Parathyroid adenoma (tissue), 2 donors: Measurements from ENCODE around the gene DPF3.

Experiments used
- H2AFZ ChIP-seq: fragments of 300-600 bp; sonication (generic); one replicate; pipeline ENCODE4 v1.7.0; 2017; ENCODE audit warnings: antibody characterized with exemption, mild to moderate bottlenecking
- H3K27ac ChIP-seq: fragments of 300-600 bp; sonication (generic); one replicate; pipeline ENCODE4 v1.7.0; 2017
- H3K27me3 ChIP-seq: fragments of 300-600 bp; sonication (generic); one replicate; pipeline ENCODE4 v1.7.0; 2017; ENCODE audit warnings: low read length; ENCODE audit not compliant: control insufficient read depth, insufficient read depth
- H3K36me3 ChIP-seq: fragments of 300-600 bp; sonication (generic); one replicate; pipeline ENCODE4 v1.7.0; 2017; ENCODE audit warnings: low read length; ENCODE audit not compliant: control insufficient read depth, insufficient read depth
- H3K4me1 ChIP-seq: fragments of 300-600 bp; sonication (generic); one replicate; pipeline ENCODE4 v1.7.0; 2017; ENCODE audit warnings: control low read depth
- H3K4me2 ChIP-seq: fragments of 300-600 bp; sonication (generic); one replicate; pipeline ENCODE4 v1.7.0; 2017; ENCODE audit warnings: low read length
- H3K4me3 ChIP-seq: fragments of 300-600 bp; sonication (generic); one replicate; pipeline ENCODE4 v1.7.0; 2017; ENCODE audit warnings: low read depth, low read length
- H3K79me2 ChIP-seq: fragments of 300-600 bp; sonication (generic); one replicate; pipeline ENCODE4 v1.7.0; 2017; ENCODE audit warnings: control low read depth
- H3K9ac ChIP-seq: fragments of 300-600 bp; sonication (generic); one replicate; pipeline ENCODE4 v1.7.0; 2017; ENCODE audit warnings: mild to moderate bottlenecking
- H3K9me3 ChIP-seq: fragments of 300-600 bp; sonication (generic); one replicate; pipeline ENCODE4 v1.7.0; 2017; ENCODE audit warnings: low read length; ENCODE audit not compliant: control insufficient read depth
- TF ChIP-seq, protein P1 (sequence below): fragments of 300-600 bp; sonication (generic); IDR thresholded peaks from one replicate; pipeline ENCODE4 v1.7.0; 2017; ENCODE audit warnings: antibody characterized with exemption, mild to moderate bottlenecking
- donor health status: primary hyperparathyroidism.

The DPF3 gene

DNA sequence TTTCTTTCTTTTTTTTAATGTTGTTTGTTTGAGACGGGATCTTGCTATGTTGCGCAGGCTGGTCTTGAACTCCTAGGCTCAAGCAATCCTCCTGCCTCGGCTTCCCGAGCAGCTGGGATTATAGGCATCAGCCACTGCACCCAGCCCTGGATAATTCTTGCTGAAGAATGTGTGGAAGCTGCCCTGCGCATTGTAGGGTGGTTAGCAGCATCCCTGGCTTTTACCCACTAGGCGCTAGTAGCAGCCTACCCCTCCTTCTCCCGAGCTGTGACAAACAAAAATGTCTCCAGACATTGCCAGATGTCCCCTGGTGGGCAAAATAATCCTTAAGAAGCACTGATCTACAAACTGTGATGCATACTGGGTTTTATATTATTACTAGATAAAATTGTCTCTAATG lies 39.0 kb upstream of the DPF3 start:
- no peak overlapping the region for H3K4me2 ChIP-seq
- H3K4me1 ChIP-seq: no peaks in the 10 kb centered on the region
- H3K27ac ChIP-seq: no peak overlapping the region
- no peaks in the 10 kb centered on the region for H3K9me3 ChIP-seq
- no peak overlapping the region for H3K4me3 ChIP-seq
- H2AFZ ChIP-seq: no peak overlapping the region
- H3K27me3 ChIP-seq: no peaks in the 10 kb centered on the region
- TF ChIP-seq, protein P1, sequence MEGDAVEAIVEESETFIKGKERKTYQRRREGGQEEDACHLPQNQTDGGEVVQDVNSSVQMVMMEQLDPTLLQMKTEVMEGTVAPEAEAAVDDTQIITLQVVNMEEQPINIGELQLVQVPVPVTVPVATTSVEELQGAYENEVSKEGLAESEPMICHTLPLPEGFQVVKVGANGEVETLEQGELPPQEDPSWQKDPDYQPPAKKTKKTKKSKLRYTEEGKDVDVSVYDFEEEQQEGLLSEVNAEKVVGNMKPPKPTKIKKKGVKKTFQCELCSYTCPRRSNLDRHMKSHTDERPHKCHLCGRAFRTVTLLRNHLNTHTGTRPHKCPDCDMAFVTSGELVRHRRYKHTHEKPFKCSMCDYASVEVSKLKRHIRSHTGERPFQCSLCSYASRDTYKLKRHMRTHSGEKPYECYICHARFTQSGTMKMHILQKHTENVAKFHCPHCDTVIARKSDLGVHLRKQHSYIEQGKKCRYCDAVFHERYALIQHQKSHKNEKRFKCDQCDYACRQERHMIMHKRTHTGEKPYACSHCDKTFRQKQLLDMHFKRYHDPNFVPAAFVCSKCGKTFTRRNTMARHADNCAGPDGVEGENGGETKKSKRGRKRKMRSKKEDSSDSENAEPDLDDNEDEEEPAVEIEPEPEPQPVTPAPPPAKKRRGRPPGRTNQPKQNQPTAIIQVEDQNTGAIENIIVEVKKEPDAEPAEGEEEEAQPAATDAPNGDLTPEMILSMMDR: no peak
- no peak overlapping the region for H3K9ac ChIP-seq
- no peaks in the 10 kb centered on the region for H3K36me3 ChIP-seq
- peaks cover 25% of the 10 kb centered on the region for H3K79me2 ChIP-seq

DNA sequence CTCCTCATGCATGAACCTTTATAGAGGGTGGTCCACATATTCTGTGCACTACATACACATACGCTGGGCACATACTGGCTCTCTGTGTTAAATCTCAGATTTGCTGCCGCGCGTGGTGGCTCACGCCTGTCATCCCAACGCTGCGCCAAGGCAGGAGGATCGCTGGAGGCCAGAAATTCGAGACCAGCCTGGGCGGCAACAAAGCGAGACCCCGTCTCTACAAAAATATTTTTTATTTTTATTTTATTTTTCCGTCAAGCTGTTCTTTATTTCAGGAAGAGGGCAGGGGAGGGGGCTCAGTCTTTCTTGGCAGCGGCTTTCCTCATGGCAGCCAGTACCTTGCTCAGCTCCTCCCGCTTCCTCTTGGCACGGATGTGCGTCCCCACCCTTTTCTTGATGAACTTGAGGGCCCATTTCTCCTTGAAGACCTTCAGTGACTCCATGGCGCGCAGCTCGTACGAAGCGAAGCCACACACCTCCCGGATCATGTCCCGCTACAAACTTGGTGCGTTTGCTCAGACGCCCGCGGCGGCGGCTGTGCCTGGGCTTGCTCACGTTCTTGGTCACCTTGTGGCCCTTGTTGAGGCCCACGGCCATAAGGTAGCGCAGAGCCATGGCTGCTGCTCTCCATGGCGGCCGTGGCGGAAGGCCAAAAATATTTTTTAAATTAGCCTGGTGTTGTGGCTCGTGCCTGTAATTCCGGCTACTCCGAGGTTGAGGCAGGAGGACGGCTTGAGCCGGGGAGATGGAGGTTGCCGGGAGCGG lies 35.6 kb upstream of the DPF3 start:
- no peak overlapping the region for H3K4me2 ChIP-seq
- H3K36me3 ChIP-seq: no peaks in the 10 kb centered on the region
- no peak overlapping the region for H2AFZ ChIP-seq
- H3K4me3 ChIP-seq: no peak overlapping the region
- no peak overlapping the region for H3K27ac ChIP-seq
- TF ChIP-seq, protein P1: no peak
- H3K9me3 ChIP-seq: no peaks in the 10 kb centered on the region
- H3K9ac ChIP-seq: no peak overlapping the region
- H3K27me3 ChIP-seq: no peaks in the 10 kb centered on the region
- no peaks in the 10 kb centered on the region for H3K4me1 ChIP-seq
- peaks cover 21% of the 10 kb centered on the region for H3K79me2 ChIP-seq

DNA sequence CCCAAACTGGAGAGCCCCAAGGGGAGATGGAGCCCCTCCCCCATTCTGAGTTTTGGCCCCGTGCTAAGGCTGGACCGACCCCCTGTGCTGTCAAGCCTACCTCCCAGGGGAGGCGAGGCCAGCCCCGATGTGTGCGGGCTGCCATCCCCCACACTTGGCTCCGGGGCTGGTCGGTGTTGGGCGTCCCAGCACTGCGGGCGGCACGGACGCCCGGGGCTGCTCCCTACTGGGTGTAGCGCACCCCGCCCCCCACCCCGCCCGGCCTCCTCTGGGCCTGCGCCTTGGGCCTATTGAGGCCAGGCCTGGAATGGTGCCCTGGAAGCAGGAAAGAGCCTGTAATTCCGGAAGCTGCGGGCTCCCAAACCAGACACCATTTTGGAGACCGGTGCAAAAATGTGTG lies 35.0 kb upstream of the DPF3 start:
- H3K4me1 ChIP-seq: no peaks in the 10 kb centered on the region
- no peak overlapping the region for H2AFZ ChIP-seq
- no peak overlapping the region for H3K4me3 ChIP-seq
- no peaks in the 10 kb centered on the region for H3K9me3 ChIP-seq
- no peak overlapping the region for H3K27ac ChIP-seq
- TF ChIP-seq, protein P1: no peak
- H3K79me2 ChIP-seq: peaks cover 20% of the 10 kb centered on the region
- H3K4me2 ChIP-seq: no peak overlapping the region
- no peaks in the 10 kb centered on the region for H3K27me3 ChIP-seq
- H3K9ac ChIP-seq: no peak overlapping the region
- H3K36me3 ChIP-seq: no peaks in the 10 kb centered on the region

DNA sequence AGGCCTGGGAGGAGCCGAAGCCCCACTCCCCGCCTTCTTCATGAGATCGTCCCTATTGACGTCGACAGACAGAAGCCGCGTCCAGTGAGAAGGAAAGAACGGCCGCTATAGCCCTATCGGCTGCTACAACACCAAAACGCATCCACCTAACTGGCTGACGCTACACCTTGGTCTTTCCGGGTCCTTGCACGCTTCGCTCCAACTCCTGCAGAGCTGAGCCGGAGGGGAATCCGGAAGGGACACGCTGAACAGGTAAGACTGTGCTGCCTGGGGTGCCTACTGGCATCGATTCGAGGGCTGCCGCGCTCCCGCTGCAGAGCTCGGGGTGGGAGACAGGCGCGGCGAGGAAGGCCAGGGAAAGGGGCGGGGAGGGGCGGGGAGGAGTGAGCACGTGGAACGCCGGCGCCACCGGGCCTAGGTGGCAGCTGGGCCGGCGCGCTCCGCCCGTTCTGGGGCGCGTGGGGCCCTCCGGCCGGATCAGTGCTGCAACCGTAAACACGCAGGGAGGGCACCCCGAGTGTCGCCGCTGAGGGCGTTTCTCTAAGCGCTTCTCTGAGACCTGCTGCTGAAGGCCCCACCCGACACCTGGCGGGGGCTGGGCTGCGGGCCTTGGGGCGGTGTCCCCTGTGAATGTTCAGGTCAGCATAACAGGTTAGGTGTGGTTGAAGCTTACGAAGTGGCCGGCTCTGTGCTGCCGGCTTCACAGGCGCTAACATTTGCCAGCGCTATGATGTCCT lies 32.6 kb upstream of the DPF3 start, which contains the start of gene DCAF4:
Gene DCAF4 (plus strand): TSS at position 173 of the 737 bp plus-strand sequence. CDS start 11,515 bp downstream, outside the sequence.
- H3K36me3 ChIP-seq: no peaks in the 10 kb centered on the region
- peak within 1 kb of the TSS; percentile 98 for H3K4me2 ChIP-seq
- peak within 1 kb of the TSS; percentile 1 for H3K9ac ChIP-seq
- H3K4me1 ChIP-seq: no peaks in the 10 kb centered on the region
- H3K9me3 ChIP-seq: no peaks in the 10 kb centered on the region
- H3K27me3 ChIP-seq: no peaks in the 10 kb centered on the region
- H3K4me3 ChIP-seq: peak within 1 kb of the TSS; percentile 77
- TF ChIP-seq, protein P1: no peak
- peak within 1 kb of the TSS; percentile 43 for H3K27ac ChIP-seq
- H2AFZ ChIP-seq: peak within 1 kb of the TSS; percentile 87
- H3K79me2 ChIP-seq: peaks cover 16% of the 10 kb centered on the region
